HG03064 (cell line): Measurements from ENCODE around the gene ITM2C.
A peak's percentile ranks its signal among the peaks of the same experiment; 100 is the strongest.

Experiments
- ATAC-seq: cut with Tn5 transposase; IDR thresholded peaks from one replicate; pipeline ENCODE4 v1.9.1; 2021; ENCODE audit warnings: low read depth; ENCODE audit not compliant: unreplicated experiment

The ITM2C gene

DNA sequence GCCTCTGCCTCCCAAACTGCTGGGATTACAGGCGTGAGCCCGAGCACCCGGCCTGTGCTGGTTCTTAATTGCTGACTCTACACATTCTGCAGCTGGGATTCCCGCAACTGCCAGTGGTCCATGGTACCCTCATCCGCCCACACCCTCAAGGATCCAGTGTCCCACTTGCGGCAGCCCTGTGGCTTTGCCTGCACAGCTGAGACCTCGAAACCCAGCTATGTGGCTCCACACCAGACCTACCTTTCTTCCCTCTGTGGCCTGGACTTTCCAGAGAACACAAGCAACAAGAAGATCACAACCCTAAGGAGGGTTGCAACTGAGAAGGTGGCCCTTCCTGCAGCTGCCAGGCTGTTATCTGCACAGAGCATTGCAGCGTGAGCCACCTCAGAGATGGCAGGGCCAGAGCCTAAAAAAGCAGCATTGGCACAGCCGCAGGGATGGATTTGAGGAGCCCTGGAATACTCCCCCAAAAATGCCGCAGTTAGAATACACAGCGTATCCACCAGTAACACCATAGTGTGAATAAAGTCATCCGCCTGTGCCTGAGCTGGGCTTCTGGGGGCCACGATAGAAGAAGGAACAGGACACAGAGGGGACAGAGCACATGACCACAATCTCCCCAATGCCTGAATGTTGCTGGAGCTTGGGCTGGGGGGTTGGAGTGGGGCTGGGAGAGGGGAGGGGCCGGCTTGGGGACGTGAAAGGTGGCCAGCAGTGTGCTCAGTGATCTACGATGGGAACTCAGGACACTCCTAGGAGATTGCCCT, 58.4 kb downstream of the ITM2C start:
- ATAC-seq, result no peak

DNA sequence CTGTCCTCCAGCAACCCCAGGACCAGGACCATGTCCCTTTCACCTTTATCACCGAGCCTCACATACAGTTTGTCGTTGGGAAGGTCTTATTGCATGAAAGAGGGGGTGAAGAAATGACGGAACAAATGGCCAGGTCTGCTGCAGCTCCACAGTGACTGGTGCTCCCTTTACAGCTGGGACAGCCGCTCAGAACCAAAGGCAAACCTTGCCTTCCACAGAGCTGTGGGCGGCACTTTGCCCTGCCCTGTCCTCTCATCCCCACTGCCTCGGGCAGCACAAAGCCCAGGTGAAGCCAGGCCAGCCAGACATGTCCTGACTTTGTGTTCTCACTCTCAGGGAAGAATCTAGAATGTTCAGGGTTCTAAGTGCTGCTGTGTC, 59.3 kb downstream of the ITM2C start:
- no peak for ATAC-seq

DNA sequence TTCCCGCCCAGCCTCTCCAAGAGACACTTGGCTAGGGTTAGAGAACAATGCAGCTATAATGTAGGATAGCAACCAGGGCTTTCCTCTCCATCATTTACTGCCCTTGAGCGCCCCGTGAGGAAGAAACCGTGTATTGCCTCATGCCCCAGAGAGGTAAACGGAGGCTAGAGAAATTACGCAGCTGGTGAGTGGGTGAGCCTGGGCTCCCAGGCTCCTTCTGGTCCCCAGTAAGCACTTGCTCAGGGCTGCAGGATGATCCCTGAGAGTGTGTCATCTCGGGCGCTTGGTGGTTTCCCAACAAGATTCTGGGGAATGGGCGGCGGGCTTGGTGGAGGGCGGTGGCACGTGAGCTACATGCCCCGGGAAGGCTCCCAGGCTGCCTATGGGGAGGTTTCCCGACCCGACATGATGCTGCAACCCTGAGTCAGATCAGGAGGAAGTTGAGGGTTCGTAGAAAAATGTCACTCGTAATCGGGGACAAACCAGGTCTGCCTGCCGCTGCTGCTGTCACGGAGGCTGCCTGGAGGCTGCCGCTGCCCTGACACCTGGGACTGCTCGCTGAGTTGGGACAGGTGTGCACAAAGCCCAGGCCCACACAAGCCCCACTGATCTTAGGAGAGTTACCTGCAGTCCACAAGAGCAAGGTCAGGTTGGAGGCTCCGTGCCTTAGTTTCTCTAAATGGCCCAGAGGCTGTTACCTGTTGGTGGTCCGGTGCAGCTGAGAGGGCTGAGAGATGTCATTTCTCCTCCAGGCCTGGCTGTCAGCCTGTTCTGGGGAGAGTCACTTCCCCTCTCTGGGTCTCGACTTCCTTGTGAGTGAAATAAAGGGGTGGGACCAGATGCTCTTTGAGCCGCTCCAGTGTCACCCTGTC, 60.0 kb downstream of the ITM2C start, which contains the start of gene GPR55:
Gene GPR55, minus strand, starts transcription at position 773 of the 872 bp plus-strand sequence. CDS start 14,280 bp downstream, outside the sequence.
- ATAC-seq, result no peak

GRCh38 chr2:230925443-230925878, 60.7 kb downstream of the ITM2C start:
- ATAC-seq, result no peak

- peak; percentile 32 for ATAC-seq
Observed at GRCh38 chr2:230925879-230926765, 61.4 kb downstream of the ITM2C start.

DNA sequence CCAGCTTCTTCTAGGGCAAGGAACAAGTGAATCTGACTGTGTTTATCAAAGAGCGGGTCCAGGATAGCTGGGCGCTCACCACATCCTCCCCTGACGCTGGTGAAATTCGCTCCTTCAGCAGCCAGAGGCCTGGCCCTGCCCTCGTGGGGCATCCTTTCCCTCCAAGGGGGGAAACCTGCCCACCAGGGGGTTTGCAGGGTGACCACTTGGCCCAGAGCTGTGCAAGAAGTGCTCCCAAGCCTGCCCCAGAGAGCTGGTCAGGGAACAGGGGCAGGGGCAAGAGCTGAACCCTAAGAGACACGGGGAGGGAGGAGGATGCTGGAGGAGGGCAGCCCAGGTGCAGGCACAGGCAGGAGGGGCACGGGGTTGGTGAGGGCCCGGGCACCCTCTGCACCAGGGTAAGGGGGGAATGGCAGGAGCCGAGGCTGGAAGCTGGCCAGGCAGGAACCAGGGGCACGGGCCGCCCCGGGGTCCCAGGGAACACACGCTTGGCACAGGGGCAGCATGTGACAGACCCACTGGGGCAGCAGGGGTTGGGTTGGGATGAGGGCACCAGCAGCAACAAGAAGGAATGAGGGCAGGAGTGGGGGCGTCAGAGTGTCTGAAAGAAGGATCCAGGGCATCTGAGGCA, 63.1 kb downstream of the ITM2C start:
- ATAC-seq, result no peak
